Eye (tissue), 1 donor: Measurements from ENCODE around the gene IFT20.
"Not testable (repeated sequence)": the region's sequence is repeated elsewhere in the genome, so short reads cannot be mapped to it uniquely, and the experiment has no call there.

Experiments used
- DNase-seq: peaks from one replicate; pipeline ENCODE4 v3.0.0-alpha.2; 2015

IFT20 gene

DNA sequence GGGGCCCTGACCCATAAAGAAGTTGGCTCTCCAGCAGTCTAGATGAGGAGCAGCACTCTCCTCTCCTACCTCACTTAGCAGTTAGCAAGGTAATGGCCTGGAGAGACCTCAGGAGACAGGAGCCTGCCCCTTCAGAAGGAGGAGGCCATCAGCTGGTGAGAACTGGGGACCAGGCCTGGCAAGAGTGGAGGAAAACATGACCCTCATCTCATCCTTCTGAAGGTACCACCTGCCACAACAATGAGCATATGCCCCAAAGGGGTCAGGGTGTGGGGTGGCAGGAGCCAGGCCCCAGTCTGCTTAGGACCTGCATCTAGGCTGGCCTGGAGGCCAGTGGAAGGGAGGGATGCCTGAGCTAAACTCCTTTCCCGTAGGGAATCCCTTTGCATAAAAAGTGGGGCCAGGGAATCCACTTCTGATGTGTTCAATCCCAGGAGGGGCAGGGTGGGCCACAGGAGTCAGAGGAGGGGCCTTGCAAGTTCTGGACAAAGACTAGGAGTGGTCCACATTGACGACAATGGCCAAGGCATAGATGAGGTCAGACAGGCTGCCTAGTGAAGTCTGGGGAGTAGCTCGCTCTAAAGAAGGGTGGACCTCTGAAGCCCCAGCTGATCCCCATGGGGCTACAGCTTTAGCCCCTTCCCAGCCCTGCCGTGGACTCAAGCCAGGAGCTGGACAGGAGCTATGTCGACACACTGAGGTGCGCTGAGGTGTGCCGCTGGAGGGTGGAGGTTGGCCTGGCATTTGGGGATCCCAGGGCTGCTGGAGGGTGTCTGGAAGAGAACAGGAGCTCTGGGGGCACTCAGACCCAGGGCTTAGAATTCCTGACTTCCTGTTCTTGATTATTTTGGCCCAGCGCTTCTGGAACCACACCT, 28.7 kb upstream of the IFT20 start:
- no peak for DNase-seq

DNA sequence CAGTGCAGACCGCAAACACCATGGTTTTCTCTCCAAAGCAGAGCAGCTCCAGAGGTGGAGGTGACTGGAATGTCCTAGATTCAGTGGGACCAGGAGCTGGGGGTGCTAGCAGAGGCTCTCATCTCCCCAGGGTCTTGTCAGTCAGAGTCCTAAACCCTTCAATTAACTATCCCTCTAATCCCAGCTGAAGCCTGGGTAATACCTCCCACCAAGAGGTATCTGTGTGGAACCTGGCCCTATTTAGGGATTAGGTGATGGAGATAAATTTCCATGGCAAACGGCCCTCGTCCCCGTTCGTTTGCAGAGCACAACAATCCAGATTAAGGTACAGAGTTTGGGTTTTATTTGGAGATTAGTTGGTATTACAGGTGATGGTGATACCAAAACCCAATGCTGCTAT, 27.9 kb upstream of the IFT20 start:
- no peak for DNase-seq

DNA sequence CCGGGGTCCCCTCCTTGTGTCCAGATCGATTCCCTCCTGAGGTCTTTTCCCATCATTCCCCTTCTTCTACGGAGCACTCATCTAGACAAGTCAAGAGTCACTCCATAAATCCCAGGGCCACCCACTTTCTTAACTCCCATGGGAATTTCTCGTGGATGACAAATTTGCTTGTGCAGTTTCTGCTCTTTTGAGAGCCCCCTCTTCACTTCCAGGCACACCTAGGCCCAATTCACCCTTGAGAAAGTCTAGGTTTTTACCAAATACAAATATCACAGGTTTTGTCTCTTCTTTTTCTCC, 22.6 kb upstream of the IFT20 start:
- no peak for DNase-seq

DNA sequence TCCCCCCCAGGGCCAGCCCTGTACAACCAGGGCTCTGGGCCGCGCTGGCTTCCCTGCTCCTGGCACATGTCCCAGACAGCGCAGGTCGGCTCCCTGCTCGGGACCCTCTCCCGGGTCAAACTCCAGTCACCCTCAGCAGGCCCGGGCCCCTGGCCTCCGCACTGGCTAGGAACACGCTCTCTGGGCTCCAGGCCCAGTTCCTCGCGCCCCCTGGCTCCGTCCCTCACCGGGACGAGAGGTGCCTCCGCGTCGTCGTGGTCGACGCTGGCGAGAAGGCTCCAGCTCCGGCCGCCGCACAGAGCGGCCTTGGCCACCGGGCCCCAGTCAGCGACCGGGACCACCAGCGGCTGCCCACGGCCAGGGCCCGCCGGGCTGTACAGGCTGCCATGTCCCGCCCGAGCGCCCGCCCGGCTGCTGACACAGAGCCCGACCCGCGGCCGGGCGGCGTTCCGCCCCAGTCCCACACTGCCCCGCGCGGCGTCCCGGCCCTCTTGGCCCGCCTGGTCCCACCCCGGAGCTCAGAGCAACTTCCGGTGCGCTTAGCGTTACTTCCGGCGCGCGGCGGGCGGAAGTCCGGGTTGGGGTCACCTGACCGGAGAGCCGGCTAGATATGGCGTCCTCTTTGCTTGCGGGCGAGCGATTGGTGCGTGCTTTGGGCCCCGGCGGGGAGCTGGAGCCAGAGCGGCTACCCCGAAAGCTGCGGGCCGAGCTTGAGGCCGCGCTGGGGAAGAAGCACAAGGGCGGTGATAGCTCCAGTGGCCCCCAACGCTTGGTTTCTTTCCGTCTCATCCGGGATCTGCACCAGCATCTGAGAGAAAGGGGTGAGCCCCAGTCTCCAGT, 22.0 kb upstream of the IFT20 start, which contains the start of gene POLDIP2:
TSS of gene POLDIP2 (minus strand) at position 467 of the 840 bp plus-strand sequence. CDS start at position 388, 79 bp downstream.
- DNase-seq = peak; percentile 98

DNA sequence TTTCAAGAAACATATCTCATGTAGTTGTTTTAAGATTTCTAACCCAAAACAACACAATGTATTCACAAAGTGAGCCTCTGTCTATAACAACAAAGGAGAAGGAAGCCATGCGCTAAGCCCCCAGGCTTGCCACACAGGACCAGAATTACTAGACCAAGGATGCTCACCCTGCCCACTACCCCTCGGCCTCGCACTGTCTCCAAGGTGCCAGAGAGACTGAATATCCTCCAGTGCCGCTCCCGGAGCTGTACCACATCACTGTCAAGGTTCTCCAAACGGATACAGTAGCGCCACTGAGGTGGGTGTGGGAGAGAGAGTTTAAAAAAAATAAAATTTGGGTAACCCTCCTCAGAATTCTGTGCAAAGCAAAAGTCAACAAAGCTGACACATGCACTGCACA, 15.0 kb upstream of the IFT20 start:
- no peak for DNase-seq

DNA sequence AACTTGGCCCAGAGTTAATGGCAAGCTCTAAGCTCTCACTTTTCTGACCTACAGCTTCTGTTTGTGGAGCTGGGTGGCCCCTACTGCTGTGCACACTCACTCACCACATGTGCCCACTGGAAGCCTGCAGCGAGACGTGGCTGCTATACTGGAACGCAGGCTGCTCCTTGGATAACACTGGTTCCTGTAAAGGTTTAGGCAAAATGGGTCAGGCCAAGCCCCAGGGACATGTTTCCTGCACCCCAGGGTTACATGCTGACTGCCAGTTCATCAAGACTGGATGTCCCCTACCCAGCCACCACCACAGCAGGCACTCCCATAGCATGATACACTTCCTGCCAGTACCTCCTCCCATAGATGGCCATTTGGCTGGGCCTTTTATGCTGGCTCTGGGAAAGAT, 13.7 kb upstream of the IFT20 start:
- no peak for DNase-seq

DNA sequence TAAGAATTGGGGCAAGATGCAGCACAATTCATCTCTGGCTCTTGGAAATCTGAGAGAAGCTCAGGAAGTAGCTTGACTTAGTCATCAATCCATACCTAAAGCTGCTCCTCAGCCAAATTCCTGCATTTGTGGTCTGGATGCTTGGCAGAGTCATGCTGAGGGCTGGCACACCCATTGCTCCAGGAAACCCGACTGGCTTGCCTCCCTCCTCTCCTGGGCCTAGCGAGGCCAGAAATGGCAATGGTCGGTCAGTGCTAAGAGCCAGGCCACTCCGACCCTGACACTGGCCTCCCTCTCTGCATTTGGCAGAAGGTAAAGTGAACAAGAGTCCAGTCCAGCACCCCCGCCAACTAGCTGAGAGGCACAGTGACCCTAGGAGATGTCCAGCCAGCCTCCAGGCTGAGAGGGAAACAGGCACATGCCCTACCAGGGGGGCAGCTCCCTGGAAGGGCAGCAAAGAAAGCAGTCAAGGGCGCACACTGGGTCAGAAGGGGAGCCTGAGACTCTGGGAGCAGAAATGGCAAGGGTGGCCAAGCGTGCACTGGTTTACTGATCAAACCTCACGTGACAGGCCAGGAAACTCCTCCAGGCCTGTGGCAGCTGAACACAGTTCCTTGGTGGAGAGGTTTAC, 12.1 kb upstream of the IFT20 start:
- DNase-seq = no peak

DNA sequence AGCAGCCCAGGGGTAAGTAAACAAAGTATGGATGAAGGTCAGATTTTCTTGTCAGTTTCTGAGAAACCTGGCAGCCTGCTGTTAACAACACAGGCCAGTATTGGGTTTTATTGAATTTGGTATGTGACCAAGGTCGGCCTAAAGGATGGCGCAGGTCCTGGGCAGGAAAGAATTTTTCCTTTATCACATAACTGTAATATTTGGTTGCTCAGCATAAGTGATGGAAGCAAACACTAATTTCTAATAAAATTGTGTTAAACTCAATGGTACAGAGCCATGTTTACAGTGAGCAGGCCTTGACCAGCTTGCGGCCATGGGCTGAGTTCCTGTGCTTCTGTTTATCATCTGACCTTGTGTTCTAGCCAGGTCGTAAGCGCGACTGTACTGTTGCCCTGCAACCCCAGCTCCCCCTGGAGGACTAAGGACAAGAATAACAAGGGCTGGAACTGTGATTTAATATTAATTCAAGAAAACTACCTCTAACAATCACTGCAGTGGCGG, 11.5 kb upstream of the IFT20 start:
- DNase-seq = no peak

DNA sequence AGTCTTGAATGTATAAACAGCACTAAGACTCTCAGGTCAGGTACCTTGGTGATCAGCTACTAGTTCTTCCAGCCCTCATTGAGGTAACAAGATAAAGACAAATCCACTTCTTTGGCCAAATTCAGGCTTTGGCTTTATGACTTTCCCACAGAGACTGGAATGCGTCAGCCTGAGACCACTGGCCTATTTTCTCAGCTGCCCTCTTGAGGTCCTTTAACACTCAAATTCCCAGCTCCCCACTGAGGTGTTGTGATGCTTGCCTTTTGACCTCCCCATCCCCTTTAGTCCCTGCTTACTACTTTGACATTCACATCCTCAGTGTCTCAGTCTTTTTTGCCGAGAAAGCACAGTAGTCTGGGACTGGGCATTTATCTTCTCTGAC, 10.9 kb upstream of the IFT20 start:
- DNase-seq = no peak

DNA sequence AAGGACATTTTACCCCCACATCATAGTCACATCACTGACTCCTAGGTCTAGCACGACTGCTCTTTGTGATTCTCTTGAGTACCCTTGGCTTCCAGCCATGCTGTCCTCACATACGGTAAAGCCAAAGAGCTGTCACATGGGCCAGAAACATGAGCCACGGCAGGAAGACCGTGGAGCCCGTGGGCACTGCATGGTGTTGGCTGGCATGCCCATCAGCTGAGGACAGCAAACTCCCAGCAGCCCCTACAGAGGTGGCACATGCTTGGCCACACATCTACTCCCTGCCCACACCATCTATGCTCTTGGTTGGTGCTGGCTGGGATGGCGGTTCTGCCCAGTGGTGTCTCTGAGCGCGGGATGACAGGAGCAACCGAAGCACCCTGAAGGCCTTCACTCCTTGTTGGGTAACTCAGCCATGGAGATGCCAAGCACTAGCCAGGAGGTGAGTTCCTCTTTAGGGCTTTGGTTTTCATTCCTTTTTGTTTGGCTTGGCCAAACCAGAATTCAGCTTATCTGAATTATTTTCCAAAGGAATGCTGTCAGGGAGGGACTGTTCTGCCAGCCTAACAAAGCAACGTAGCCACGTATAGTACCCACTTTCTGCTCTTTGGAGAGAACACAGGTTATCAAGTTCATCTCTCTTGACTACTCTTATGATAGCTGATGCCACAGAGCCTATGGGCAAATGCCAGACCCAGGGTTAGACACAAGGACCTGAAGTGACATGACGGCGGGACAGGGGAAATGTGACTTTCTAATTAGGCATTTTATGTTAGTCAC, 10.3 kb upstream of the IFT20 start:
- no peak for DNase-seq

DNA sequence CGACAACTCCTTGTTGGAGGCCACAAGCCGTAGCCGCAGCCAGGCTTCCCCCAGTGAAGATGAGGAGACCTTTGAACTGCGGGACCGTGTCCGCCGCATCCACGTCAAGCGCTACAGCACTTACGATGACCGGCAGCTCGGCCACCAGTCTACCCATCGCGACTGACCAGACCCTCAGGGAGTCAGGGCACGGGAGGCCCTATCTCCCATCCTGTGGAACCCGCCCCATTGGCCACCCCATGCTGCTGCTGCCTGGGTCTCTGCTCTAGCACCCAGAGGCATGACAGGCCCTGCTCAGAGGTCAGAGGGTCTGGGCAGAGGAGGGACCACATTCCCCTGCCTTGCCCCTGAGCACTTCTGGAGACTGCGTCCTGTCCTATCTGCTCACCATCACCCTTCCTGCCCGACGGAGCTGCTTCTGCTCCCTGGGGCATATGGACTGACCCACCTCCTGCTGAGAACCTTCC, 9.2 kb upstream of the IFT20 start:
- no peak for DNase-seq

DNA sequence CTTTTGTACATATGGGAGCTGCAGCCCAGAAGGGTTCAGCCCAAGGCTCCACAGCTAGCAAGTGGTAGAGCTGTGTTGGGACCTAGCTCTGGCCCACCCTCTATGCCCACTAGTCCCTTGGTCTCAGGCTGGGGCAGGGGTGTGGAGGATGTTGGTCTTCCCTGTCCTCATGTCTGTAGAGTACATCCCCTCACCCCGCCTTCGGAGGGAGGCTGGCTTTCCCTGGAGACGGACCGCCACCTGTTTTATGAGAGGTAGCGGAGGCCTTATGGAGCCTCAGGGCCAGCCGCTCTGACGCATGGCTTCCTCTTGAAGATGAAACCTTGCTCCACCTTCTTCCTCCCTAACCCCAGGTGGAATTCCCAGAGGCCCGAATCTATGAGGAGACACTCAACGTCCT, 8.7 kb upstream of the IFT20 start:
- DNase-seq = no peak

DNA sequence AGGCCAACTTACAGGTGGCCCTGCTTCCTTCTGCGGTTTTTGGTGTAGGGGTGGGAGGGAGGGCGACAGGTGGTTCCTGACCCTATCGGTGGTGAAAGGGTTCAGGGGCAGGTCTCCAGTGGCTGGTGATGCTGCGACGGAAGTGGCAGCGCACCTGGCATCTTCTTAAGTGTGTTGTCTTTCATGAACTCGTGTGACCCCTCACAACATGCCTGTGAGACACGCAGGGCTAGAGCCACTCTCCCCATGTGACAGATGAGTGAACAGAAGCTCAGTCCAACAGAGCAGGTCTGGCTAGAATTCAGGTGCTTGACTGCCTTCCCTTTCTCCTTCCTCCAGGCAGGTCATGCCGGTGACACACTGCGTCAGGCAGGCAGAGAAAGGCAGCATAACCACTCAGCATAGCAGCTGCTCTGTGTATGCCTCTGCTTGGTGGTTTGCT, 8.2 kb upstream of the IFT20 start:
- no peak for DNase-seq

DNA sequence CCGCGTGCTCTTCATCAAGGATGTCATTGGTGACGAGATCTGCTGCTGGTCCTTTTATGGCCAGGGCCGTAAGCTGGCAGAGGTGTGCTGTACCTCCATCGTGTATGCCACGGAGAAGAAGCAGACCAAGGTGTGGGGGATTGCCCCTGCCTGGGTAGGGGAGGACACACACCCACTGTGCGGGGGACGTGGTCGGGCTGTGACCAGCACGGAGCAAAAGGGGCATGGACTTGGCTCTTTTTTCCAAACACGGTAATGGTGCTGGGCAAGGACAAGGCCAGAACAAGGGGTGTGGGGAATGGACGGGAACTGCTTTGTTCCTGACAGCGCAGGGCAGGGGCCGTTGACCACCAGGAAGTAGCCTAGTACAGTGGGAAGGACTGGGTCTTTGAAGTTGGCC, 7.0 kb upstream of the IFT20 start:
- no peak for DNase-seq

DNA sequence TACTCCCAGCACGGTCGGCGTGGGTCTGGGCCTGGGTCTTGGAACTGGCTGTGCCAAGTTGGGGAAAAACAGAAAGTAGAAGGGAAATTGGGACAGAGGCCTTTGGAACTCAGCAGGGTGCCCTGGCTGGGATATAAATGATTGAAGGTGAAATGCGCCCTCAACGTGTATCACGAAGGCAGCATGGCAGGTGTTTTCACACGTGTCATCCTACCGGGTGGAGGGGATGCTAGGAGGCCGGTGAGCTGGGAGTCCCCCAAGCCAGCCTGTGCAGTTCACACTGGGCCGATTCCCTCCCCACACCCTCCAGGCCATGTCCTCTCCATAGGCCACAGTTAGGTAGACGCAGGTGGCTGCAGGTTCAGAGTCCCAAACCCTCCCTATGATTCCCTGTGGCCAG, 6.2 kb upstream of the IFT20 start:
- DNase-seq = no peak

DNA sequence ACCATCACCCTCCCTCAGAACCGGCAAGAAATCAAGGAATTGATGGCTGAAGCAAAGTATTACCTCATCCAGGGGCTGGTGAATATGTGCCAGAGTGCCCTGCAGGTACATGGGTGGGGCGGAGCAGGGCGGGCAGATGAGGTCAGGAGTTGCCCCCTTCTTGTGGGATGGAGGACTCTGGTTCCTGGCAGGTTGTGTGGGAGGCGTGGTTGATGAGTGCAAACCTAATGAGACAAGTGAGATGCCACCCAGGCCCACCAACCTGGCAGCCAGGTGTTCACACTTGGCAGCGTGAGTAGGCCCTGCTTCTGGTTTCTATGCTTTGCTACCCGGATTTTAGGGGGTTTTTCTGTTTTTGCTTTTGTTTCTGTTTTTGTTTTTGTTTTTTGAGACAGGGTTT, 5.1 kb upstream of the IFT20 start:
- DNase-seq = no peak

DNA sequence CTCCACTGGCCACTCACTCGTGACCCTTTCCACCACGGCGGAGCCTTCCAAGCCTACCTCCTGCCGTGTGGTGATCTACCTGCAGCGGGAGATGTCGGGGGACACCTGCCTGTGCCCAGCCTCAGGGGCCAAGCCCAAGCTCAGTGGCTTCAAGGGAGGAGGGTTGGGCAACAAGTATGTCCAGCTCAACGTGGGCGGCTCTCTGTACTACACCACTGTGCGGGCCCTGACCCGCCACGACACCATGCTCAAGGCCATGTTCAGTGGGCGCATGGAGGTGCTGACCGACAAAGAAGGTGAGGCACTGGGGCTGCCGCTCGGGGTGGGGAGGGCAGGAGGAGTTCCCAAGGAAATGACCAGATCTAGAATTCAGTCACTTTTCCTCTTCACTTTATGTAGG, 4.2 kb upstream of the IFT20 start:
- no peak for DNase-seq

DNA sequence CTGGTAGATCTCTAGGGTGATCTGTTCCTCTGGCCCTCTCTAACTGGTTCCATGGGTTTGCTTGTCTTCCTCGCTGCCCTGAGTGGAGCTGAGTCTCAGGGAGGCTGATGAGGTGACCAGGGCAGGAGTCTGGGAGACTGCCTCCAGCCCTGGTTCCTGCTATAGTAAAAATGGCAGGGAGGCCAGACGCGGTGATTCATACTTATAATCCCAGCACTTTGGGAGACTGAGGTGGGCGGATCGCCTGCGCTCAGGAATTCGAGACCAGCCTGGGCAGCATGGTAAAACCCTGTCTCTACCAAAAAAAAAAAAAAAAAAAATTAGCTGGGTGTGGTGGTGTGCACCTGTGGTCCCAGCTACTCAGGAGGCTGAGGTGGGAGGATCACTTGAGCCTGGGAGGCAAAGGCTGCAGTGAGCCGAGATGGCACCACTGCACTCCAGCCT, 3.5 kb upstream of the IFT20 start:
- DNase-seq = not testable (repeated sequence)

DNA sequence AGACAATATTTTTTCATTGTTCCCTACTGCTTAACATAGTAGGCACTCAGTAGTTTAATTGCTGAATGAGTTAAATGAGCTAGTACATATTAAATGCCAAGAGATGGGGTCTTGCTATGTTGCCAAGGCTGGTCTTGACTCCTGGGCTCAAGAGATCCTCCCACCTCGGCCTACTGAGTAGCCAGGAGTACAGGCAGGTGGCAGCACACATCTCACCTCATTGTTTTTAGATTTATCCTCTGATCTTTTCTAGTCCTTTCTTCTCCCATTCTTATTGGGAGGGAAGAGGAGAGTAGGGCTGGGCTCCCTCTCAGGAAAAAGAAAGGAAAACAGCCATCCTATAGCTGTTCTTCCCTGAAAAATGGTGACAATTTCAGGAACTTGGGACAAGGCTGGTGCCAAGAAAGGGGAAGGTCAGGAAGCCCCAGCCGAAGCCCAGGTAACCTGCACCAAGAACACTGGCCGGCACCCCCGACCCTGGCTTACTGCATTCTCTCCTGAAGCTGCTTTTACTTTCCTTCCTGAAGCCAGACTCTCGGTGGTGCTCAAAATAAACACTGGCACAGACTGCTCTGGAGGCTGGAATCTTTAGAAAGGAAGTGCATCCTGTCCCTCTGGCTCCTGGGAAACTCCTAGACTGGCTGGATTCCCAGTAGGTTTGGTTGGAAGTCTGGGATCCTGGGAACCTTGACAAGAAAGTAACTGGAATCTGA, 2.9 kb upstream of the IFT20 start:
- DNase-seq = no peak

DNA sequence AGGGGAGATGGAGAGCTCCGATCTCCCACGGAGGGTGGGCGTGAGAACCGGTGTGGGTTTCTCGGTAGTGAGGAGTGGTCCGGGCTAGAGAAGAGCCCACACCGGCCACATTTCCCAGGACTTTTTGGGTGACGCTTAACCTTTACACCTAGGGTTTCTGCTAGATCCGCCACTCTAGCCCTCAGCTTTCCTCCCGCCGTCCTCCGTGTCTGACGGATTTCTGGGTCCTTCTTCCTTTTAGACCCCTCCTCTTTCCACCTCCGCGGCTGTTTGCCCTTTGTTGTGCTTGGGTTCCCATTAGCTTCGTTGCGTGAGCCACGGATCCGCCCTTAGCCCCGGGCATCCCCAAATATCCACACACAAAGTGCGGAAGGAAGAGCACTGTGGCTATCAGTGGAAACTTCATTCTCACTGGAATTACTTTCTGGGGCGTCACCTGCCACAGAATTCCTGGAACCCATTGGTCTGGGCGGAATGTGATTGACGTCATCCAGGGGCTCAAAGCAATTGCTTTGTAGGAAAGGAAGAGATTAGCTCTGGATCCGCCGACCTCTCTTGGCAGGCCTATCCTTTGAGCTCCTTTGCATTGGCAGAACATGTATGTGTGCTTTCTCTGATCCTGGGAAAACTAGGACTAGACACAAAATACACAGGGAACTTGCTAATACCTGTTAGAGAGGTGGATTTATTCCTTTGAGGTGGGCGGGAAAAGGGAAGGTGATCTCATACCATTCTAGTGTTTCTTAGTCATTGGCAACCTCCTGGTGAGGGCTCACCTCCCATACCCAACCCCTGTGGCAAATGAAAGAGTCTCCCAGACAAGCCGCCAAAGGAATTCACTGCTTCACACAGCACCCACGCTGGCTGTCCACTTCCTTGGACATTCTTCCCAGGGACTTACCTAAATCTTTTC, 943 bp upstream of the IFT20 start:
- peak; percentile 93 for DNase-seq
